B cell (primary cell): ENCODE data around the gene AARS2.

Source experiments
- EZH2 ChIP-seq: IDR thresholded peaks from 2 replicates; pipeline ENCODE4 v1.6.1; 2012; ENCODE audit warnings: borderline replicate concordance, low read depth, mild to moderate bottlenecking, moderate library complexity, low read length; ENCODE audit not compliant: insufficient read depth, poor library complexity, severe bottlenecking
- TF ChIP-seq, protein P1 (sequence below): fragments of 200-600 bp; IDR thresholded peaks from one replicate; pipeline ENCODE4 v1.8.0; 2022; ENCODE audit warnings: antibody characterized with exemption, mild to moderate bottlenecking

DNA sequence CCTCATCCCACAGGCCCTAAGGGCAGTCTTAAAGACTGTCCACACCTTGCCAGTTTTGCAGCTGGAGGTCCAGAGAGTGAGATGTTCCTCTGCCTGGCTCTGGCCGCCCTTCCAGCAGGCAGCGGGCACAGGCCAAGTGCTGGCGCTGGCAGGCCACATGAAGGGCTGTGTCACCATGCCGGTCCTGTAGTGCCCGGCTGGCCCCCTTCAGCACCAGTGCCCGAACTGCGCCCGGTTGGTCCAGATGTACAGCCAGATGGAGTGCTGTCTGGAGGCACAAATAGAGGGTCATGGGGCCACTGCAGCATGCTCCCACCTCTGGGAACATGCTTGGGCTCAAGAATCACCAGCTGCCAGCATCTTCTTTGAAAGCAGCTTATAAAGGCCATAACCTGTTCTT, 51.6 kb downstream of the AARS2 start:
- TF ChIP-seq, protein P1, sequence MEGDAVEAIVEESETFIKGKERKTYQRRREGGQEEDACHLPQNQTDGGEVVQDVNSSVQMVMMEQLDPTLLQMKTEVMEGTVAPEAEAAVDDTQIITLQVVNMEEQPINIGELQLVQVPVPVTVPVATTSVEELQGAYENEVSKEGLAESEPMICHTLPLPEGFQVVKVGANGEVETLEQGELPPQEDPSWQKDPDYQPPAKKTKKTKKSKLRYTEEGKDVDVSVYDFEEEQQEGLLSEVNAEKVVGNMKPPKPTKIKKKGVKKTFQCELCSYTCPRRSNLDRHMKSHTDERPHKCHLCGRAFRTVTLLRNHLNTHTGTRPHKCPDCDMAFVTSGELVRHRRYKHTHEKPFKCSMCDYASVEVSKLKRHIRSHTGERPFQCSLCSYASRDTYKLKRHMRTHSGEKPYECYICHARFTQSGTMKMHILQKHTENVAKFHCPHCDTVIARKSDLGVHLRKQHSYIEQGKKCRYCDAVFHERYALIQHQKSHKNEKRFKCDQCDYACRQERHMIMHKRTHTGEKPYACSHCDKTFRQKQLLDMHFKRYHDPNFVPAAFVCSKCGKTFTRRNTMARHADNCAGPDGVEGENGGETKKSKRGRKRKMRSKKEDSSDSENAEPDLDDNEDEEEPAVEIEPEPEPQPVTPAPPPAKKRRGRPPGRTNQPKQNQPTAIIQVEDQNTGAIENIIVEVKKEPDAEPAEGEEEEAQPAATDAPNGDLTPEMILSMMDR: no peak
- TF ChIP-seq EZH2: no peak
